Lung (tissue), 12 donors: ENCODE measurements around the gene PKHD1. TPM values are rescaled to one million over a fixed set of nuclear protein-coding genes. Genes with fewer than 3 reads are reported as not detected.

Experiments used
- ATAC-seq: fragments of 200-7000 bp; cut with Tn5 transposase; one replicate; pipeline ENCODE4 v1.9.1; 2020; ENCODE audit warnings: moderate number of reproducible peaks; ENCODE audit not compliant: insufficient read depth, low FRiP score
- DNase-seq, 3 donors: peaks; one replicate each; pipeline ENCODE4 v3.0.0-alpha.2; 2013 to 2017
- H3K27ac ChIP-seq, 2 donors: one replicate each; pipeline ENCODE4 v1.5.1; 2013; ENCODE audit warnings: mild to moderate bottlenecking in 2 of 2, moderate library complexity in 2 of 2, control low read depth in 1 of 2, inconsistent platforms in 1 of 2, low read depth in 1 of 2, low read length in 1 of 2
- H3K27me3 ChIP-seq, 3 donors: one replicate each; pipeline ENCODE4 v1.5.1; 2013; ENCODE audit warnings: low read length in 2 of 3; ENCODE audit not compliant: control insufficient read depth in 3 of 3, insufficient read depth in 3 of 3
- H3K36me3 ChIP-seq, 4 donors: one replicate each; pipeline ENCODE4 v1.5.1; 2013; ENCODE audit warnings: low read length in 4 of 4, mild to moderate bottlenecking in 1 of 4, moderate library complexity in 1 of 4; ENCODE audit not compliant: control insufficient read depth in 4 of 4, insufficient read depth in 4 of 4
- H3K4me1 ChIP-seq, 5 donors: one replicate each; pipeline ENCODE4 v1.5.1; 2013; ENCODE audit warnings: low read length in 5 of 5, mild to moderate bottlenecking in 2 of 5, moderate library complexity in 1 of 5; ENCODE audit not compliant: control insufficient read depth in 5 of 5, insufficient read depth in 5 of 5
- H3K4me3 ChIP-seq: one replicate; pipeline ENCODE4 v1.5.1; 2013; ENCODE audit warnings: mild to moderate bottlenecking, control low read depth, moderate library complexity
- H3K9ac ChIP-seq, 2 donors: one replicate each; pipeline ENCODE4 v1.5.1; 2013; ENCODE audit warnings: low read length in 2 of 2, control low read depth in 1 of 2; ENCODE audit not compliant: insufficient read depth in 1 of 2
- H3K9me3 ChIP-seq, 4 donors: one replicate each; pipeline ENCODE4 v1.5.1; 2013; ENCODE audit warnings: low read length in 3 of 4, mild to moderate bottlenecking in 1 of 4, moderate library complexity in 1 of 4; ENCODE audit not compliant: control insufficient read depth in 4 of 4, insufficient read depth in 3 of 4
- CTCF ChIP-seq: IDR thresholded peaks from 2 replicates; pipeline ENCODE4 v1.5.1; 2012; ENCODE audit warnings: mild to moderate bottlenecking; ENCODE audit errors: control extremely low read depth, extremely low read depth
- WGBS, 2 donors: extraction: QIAGEN DNeasy Blood & Tissue Kit; methylation state at CpG; one replicate each; pipeline ENCODE4 v1.1.7; 2013; 5-methylcytosine and 5-hydroxymethylcytosine counted together
- polyA plus RNA-seq, 2 donors: library from polyadenylated mRNA; stranded (reverse); fragments of 200-250 nt; gene quantifications; one replicate each; pipeline ENCODE4 v1.2.1, GENCODE V29; 2013
- total RNA-seq, 2 donors: library from RNA; depleted of rRNA in 1 of 2; stranded (reverse); fragments of >200 nt in 1 of 2; gene quantifications; one replicate each; pipeline ENCODE4 v1.2.1, GENCODE V29; 2014 to 2021
- donor health status: control.
- donor health status: control.
- donor health status: Bipolar disorder and iron deficiency.
- donor health status: healthy.
- donor health status: DM: yes; HTN: yes; CAD: no.

The PKHD1 gene
- total and polyA plus RNA-seq, 4 donors, result 0.01 to 6.1 (median 0.09) TPM

GRCh38 chr6:51865996-51866395, 221.4 kb downstream of the PKHD1 start:
- Histone ChIP-seq H3K27me3 (no peaks in the 10 kb centered on the region), H3K4me3 (no peak overlapping the region), H3K9me3 (no peaks in the 10 kb centered on the region), H3K27ac (no peak overlapping the region), H3K4me1 (no peaks in the 10 kb centered on the region), H3K36me3 (no peaks in the 10 kb centered on the region), H3K9ac (no peak overlapping the region)
- DNase-seq (no peak), ATAC-seq (peak; percentile 21)
- WGBS, 2 donors, result 56 to 78% methylated on average over 1 of the region's 1 CpG
- no peak for TF ChIP-seq CTCF

- WGBS, 2 donors, result 58 to 70% methylated on average over 2 of the region's 2 CpGs
- H3K27me3 ChIP-seq, result no peaks in the 10 kb centered on the region
- no peak overlapping the region for H3K27ac ChIP-seq
- DNase-seq (no peak), ATAC-seq (no peak)
- no peaks in the 10 kb centered on the region for H3K4me1 ChIP-seq
- H3K9ac ChIP-seq, result no peak overlapping the region
- H3K9me3 ChIP-seq, result no peaks in the 10 kb centered on the region
- TF ChIP-seq CTCF, result no peak
- H3K4me3 ChIP-seq, result no peak overlapping the region
- H3K36me3 ChIP-seq, result no peaks in the 10 kb centered on the region
Observed at GRCh38 chr6:51865176-51865575, 222.2 kb downstream of the PKHD1 start.

- no peak for DNase-seq
- no peaks in the 10 kb centered on the region for H3K9me3 ChIP-seq
- no peaks in the 10 kb centered on the region for H3K27me3 ChIP-seq
- 89 to 91% methylated on average over 2 of the region's 2 CpGs for WGBS, 2 donors
- H3K36me3 ChIP-seq, result no peaks in the 10 kb centered on the region
- no peak for ATAC-seq
- no peak overlapping the region for H3K9ac ChIP-seq
- no peak overlapping the region for H3K4me3 ChIP-seq
- TF ChIP-seq CTCF, result no peak
- H3K4me1 ChIP-seq, result no peaks in the 10 kb centered on the region
- H3K27ac ChIP-seq, result no peak overlapping the region
Observed at GRCh38 chr6:51857134-51857533, 230.3 kb downstream of the PKHD1 start.

GRCh38 chr6:51856508-51856907, 230.9 kb downstream of the PKHD1 start:
- Histone ChIP-seq H3K9me3 (no peaks in the 10 kb centered on the region), H3K36me3 (no peaks in the 10 kb centered on the region), H3K9ac (no peak overlapping the region), H3K4me1 (no peaks in the 10 kb centered on the region), H3K4me3 (no peak overlapping the region), H3K27me3 (no peaks in the 10 kb centered on the region), H3K27ac (no peak overlapping the region)
- DNase-seq, result no peak
- TF ChIP-seq CTCF, result no peak
- ATAC-seq, result no peak
